HepG2 (cell line): ENCODE data around the gene SUPT20HL2. TPM values are rescaled to one million over a fixed set of nuclear protein-coding genes. Genes with fewer than 3 reads are reported as not detected.
"Not testable (repeated sequence)": the region's sequence is repeated elsewhere in the genome, so short reads cannot be mapped to it uniquely, and the experiment has no call there.

Source experiments
- ATAC-seq: fragments of 200-7000 bp; cut with Tn5 transposase; 3 replicates; pipeline ENCODE4 v1.9.1; 2020; ENCODE audit warnings: mild to moderate bottlenecking, moderate library complexity
- BruUV-seq: library from RNA; stranded (reverse); fragments of 400-500 nt; replicated peaks from 2 replicates; lab custom pipeline; 2021; lab: Mats Ljungman, UMichigan
- CTCF ChIA-PET: fragments of 300-600 bp; formaldehyde crosslinking; extraction: SDS; loops from one replicate; lab custom pipeline; 2021; ENCODE audit warnings: low total read pairs, inconsistent platforms, low intra/inter-chr PET ratio; lab: Yijun Ruan, JAX
- POLR2A ChIA-PET: fragments of 350-600 bp; sonication (Branson Sonifier 250); formaldehyde crosslinking; loops from one replicate; lab custom pipeline; 2020; ENCODE audit warnings: antibody characterized with exemption, inconsistent platforms; lab: Yijun Ruan, JAX
- DNase-seq: peaks from one replicate; pipeline ENCODE4 v3.0.0-alpha.2; 2015; ENCODE audit warnings: low spot score
- FAIRE-seq: peaks from 3 replicates; lab custom pipeline; 2011; peaks lifted over from hg19 to GRCh38; lab: Jason Lieb, UNC
- H2AFZ ChIP-seq: one replicate; pipeline ENCODE4 v1.6.1; 2011; ENCODE audit warnings: low read length, inconsistent platforms
- H3K27ac ChIP-seq: fragments of 300-600 bp; 3 replicates; pipeline ENCODE4 v1.8.0; 2011; ENCODE audit warnings: mixed run types, mild to moderate bottlenecking, mixed read lengths, low read length, inconsistent platforms; ENCODE audit not compliant: insufficient read depth; ENCODE audit errors: extremely low read length
- H3K27me3 ChIP-seq, 2 experiments: fragments of 200-600 bp in 1 of 2; 2 replicates in 1 of 2; 3 replicates in 1 of 2; pipeline versions ENCODE4 v1.6.0 to v1.8.0; 2011; ENCODE audit warnings: low read length in 2 of 2, mild to moderate bottlenecking in 2 of 2, moderate library complexity in 2 of 2, inconsistent platforms in 1 of 2; ENCODE audit not compliant: insufficient read depth in 2 of 2, control insufficient read depth in 1 of 2
- H3K36me3 ChIP-seq, 2 experiments: fragments of 200-600 bp in 1 of 2; replicated peaks in 1 of 2; 2 replicates in 1 of 2; 3 replicates in 1 of 2; pipeline versions ENCODE4 v1.5.1 to v1.8.0; 2011; ENCODE audit warnings: low read length in 2 of 2, inconsistent platforms in 1 of 2; ENCODE audit not compliant: insufficient read depth in 2 of 2, control insufficient read depth in 1 of 2
- H3K4me1 ChIP-seq: 2 replicates; pipeline ENCODE4 v1.5.1; 2012; ENCODE audit warnings: low read length, inconsistent platforms; ENCODE audit not compliant: insufficient read depth
- H3K4me2 ChIP-seq: 2 replicates; pipeline ENCODE4 v1.6.0; 2011; ENCODE audit warnings: low read depth, low read length, inconsistent platforms
- H3K4me3 ChIP-seq, 3 experiments: fragments of 200-600 bp in 1 of 3; sonication (generic), shearing (Covaris generic) in 1 of 3; replicated peaks in 1 of 3; 2 replicates each; pipeline ENCODE4 v1.5.1; 2011 to 2016; ENCODE audit warnings: low read length in 3 of 3, inconsistent platforms in 2 of 3, low read depth in 2 of 3, mild to moderate bottlenecking in 2 of 3, control low read depth in 1 of 3, mixed read lengths in 1 of 3; ENCODE audit not compliant: insufficient read depth in 1 of 3
- H3K79me2 ChIP-seq: one replicate; pipeline ENCODE4 v1.6.1; 2011; ENCODE audit warnings: low read length, inconsistent platforms; ENCODE audit not compliant: insufficient read depth
- H3K9ac ChIP-seq: 2 replicates; pipeline ENCODE4 v1.6.0; 2011; ENCODE audit warnings: mild to moderate bottlenecking, low read depth, low read length, inconsistent platforms; ENCODE audit not compliant: insufficient read depth
- H3K9me3 ChIP-seq: 2 replicates; pipeline ENCODE4 v1.5.1; 2012; ENCODE audit warnings: mild to moderate bottlenecking, low read length
- H4K20me1 ChIP-seq: 2 replicates; pipeline ENCODE4 v1.6.0; 2011; ENCODE audit warnings: inconsistent platforms, mild to moderate bottlenecking, low read length, moderate library complexity; ENCODE audit not compliant: insufficient read depth
- WGBS: methylation state at CpG from one replicate; pipeline ENCODE4 v1.1.6; 2017; ENCODE audit warnings: low lambda C conversion rate; 5-methylcytosine and 5-hydroxymethylcytosine counted together
- in situ Hi-C: cut with HindIII; loops from 2 replicates; pipeline ENCODE4 v1.10.0; 2017; ENCODE audit warnings: low pct_unique_long_range_greater_than_20kb; ENCODE audit not compliant: extremely low pct_ligation_motif_present
- intact Hi-C: fragments of 100-400 bp; cut with micrococcal nuclease; formaldehyde crosslinking; loops from one replicate; pipeline ENCODE4 v1.10.0; 2022; ENCODE audit not compliant: unreplicated experiment
- polyA plus RNA-seq, 8 experiments: library from polyadenylated mRNA; depleted of rRNA in 3 of 8; stranded (reverse) in 7 of 8; unstranded in 1 of 8; fragments of >200 nt; fragmentation: Illumina TruSeq in 4 of 8; extraction: Trizol in 4 of 8; gene quantifications; 2 replicates each; pipeline versions ENCODE4 v1.2.1 to v1.2.3, GENCODE V29; 2011 to 2016; ENCODE audit warnings: low read depth in 4 of 8, missing spikeins in 1 of 8, mixed read lengths in 1 of 8; ENCODE audit not compliant: insufficient read depth in 1 of 8
- total RNA-seq, 5 experiments: library from RNA; depleted of rRNA; stranded (reverse); fragments of >200 nt; fragmentation: Illumina TruSeq; extraction: Trizol; gene quantifications; 2 replicates each; pipeline ENCODE4 v1.2.3, GENCODE V29; 2016; ENCODE audit warnings: low read depth in 1 of 5

The SUPT20HL2 gene
- total and polyA plus RNA-seq, 2 of the 13 experiments (the other 11 are each of a cell fraction or from before 2014, with no cell fraction given) = not detected

GRCh38 chrX:24311507-24312248, 2.2 kb downstream of the SUPT20HL2 start:
- intact Hi-C loops, H3K79me2 ChIP-seq, H3K9ac ChIP-seq, H3K4me2 ChIP-seq, H3K27me3 ChIP-seq, H2AFZ ChIP-seq, H3K36me3 ChIP-seq, POLR2A ChIA-PET, BruUV-seq, H4K20me1 ChIP-seq, in situ Hi-C loops, CTCF ChIA-PET, H3K4me1 ChIP-seq, H3K9me3 ChIP-seq, DNase-seq, H3K4me3 ChIP-seq, FAIRE-seq, H3K27ac ChIP-seq: not testable (repeated sequence)
- 54% methylated on average over 8 of the region's 22 CpGs for WGBS
- peak; percentile 94 for ATAC-seq

- CTCF ChIA-PET, BruUV-seq, H3K27ac ChIP-seq: not testable (repeated sequence)
Measured at GRCh38 chrX:24310916-24311315, 3.0 kb downstream of the SUPT20HL2 start.

GRCh38 chrX:24309580-24310374, 4.1 kb downstream of the SUPT20HL2 start:
- H3K36me3 ChIP-seq, H3K4me1 ChIP-seq, FAIRE-seq, H3K27me3 ChIP-seq, in situ Hi-C loops, H3K4me2 ChIP-seq, H4K20me1 ChIP-seq, H2AFZ ChIP-seq, POLR2A ChIA-PET, ATAC-seq, CTCF ChIA-PET, intact Hi-C loops, H3K79me2 ChIP-seq, DNase-seq, H3K9me3 ChIP-seq, BruUV-seq, H3K27ac ChIP-seq, H3K9ac ChIP-seq, H3K4me3 ChIP-seq: not testable (repeated sequence)
- WGBS = 81% methylated on average over 5 of the region's 6 CpGs

More at GRCh38 chrX:24310916-24311315, 3.0 kb downstream of the SUPT20HL2 start:
- H3K4me2 ChIP-seq, DNase-seq, H3K36me3 ChIP-seq, H3K9me3 ChIP-seq, in situ Hi-C loops, H3K27me3 ChIP-seq, intact Hi-C loops, H3K79me2 ChIP-seq, H3K4me3 ChIP-seq, H3K4me1 ChIP-seq, H3K9ac ChIP-seq, POLR2A ChIA-PET, H4K20me1 ChIP-seq, H2AFZ ChIP-seq, FAIRE-seq: not testable (repeated sequence)
- no CpG with 5 or more reads among the region's 3 CpGs for WGBS
- ATAC-seq = peak; percentile 51

- H3K27ac ChIP-seq, H4K20me1 ChIP-seq, H3K4me1 ChIP-seq, H3K4me2 ChIP-seq, H2AFZ ChIP-seq, ATAC-seq, intact Hi-C loops, in situ Hi-C loops, DNase-seq, H3K79me2 ChIP-seq, POLR2A ChIA-PET, BruUV-seq, H3K27me3 ChIP-seq, FAIRE-seq, H3K4me3 ChIP-seq, CTCF ChIA-PET, H3K9ac ChIP-seq, H3K36me3 ChIP-seq, H3K9me3 ChIP-seq: not testable (repeated sequence)
- 34% methylated on average over 3 of the region's 4 CpGs for WGBS
Measured at GRCh38 chrX:24308803-24309202, 5.1 kb downstream of the SUPT20HL2 start.
